ENCODE results near the gene GSTK1.
A peak's percentile ranks its signal among the peaks of the same experiment; 100 is the strongest.

The GSTK1 gene

DNA sequence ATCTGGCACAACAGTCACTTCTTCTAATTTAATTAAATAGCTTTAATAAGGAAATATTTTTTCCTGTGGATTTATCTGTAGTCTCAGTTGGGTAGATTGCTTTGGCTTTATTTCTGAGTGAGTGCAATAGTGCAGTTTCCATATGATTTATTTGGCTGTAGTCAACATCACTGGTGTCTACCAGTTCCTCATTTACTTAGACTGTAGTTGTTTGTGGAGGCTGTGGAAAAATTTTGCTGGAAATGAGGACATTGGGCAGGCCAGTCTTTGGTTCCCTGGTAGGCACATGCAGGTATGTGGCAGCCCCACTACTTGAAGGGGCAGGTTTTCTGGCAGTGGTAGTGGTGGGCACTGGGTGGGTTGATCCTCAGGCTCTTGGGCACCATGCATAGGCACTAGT is 25.9 kb upstream of the GSTK1 start:
- TF ChIP-seq, protein P1, sequence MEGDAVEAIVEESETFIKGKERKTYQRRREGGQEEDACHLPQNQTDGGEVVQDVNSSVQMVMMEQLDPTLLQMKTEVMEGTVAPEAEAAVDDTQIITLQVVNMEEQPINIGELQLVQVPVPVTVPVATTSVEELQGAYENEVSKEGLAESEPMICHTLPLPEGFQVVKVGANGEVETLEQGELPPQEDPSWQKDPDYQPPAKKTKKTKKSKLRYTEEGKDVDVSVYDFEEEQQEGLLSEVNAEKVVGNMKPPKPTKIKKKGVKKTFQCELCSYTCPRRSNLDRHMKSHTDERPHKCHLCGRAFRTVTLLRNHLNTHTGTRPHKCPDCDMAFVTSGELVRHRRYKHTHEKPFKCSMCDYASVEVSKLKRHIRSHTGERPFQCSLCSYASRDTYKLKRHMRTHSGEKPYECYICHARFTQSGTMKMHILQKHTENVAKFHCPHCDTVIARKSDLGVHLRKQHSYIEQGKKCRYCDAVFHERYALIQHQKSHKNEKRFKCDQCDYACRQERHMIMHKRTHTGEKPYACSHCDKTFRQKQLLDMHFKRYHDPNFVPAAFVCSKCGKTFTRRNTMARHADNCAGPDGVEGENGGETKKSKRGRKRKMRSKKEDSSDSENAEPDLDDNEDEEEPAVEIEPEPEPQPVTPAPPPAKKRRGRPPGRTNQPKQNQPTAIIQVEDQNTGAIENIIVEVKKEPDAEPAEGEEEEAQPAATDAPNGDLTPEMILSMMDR (IDR thresholded peaks at IDR 0.05; ENCODE audit: control extremely low read depth, extremely low read depth, low read depth, missing control alignments): no peak
- DNase-seq (ENCODE audit: extremely low spot score): no peak
- ChIA-PET CTCF (interaction anchor here (0.8 kb wide), 1 partner anchor 16 kb away, joined by 3 read pairs; the partner anchor contains the start of gene TAS2R40), POLR2A (no interaction called here)

GRCh38 chr7:143238289-143238980 is 24.8 kb upstream of the GSTK1 start:
- ChIA-PET CTCF (interaction anchor here (0.8 to 6.5 kb wide), 6 partner anchors 8 to 130 kb away, joined by 3 to 103 read pairs (median 6); partner anchors contain the start of gene GSTK1), POLR2A (no interaction called here)
- DNase-seq (ENCODE audit: extremely low spot score): no peak
- TF ChIP-seq, protein P1 (IDR thresholded peaks at IDR 0.05; ENCODE audit: control extremely low read depth, extremely low read depth, low read depth, missing control alignments): no peak

GRCh38 chr7:143239813-143240212 is 23.4 kb upstream of the GSTK1 start:
- no peak for DNase-seq (ENCODE audit: extremely low spot score)
- TF ChIP-seq, protein P1 (IDR thresholded peaks at IDR 0.05; ENCODE audit: control extremely low read depth, extremely low read depth, low read depth, missing control alignments): no peak
- ChIA-PET CTCF (interaction anchor here (0.7 to 6.5 kb wide), 66 partner anchors 8 to 888 kb away, joined by 3 to 103 read pairs (median 5); partner anchors contain the start of genes CASP2, CLCN1, EPHA1 and GSTK1), POLR2A (no interaction called here)

DNA sequence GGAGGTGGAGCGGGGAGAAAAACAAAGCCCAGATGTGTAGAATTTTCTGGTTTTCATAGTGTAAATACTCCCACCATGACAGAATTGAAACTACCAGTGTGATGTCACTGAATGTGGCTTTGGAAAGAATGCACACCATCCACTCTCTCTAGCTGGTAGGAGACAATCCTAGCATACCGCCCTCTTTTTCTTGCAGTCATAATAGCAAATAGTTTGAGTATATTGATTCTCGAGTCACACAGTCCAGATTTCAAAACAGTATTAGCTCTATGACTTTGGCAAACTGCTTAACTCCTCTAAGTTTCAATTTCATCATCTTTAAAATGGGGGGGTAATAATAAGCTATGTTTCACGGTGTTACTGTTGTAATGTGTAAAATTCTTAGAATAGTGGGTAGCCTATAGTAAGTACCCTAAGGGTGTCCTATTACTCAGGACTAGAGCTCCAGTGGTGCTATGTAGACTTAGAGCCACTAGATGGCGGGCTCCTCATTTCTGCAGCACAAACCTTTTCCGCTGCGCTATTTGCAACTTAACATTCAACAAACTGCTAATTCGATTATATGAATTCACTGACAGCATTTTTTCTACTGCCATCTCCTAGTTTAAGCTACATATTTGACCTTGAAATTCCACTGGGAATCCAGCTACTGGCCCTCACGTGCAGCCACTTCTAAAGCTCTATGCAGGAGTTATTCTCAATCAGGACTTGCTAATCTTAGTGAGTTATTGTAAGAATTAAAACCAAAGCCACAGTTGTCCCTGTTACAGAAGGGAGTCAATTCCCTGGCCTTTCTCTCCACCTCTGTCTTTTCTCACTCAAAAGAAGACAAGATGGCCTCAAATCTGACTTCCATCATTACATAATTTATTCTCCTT is 22.7 kb upstream of the GSTK1 start:
- ChIA-PET POLR2A (no interaction called here), CTCF (interaction anchor here (0.6 to 6.5 kb wide), 82 partner anchors 9 to 888 kb away, joined by 3 to 103 read pairs (median 4); partner anchors contain the start of genes CASP2, CLCN1, EPHA1 and GSTK1)
- DNase-seq (ENCODE audit: extremely low spot score): peak; percentile 54
- TF ChIP-seq, protein P1 (IDR thresholded peaks at IDR 0.05; ENCODE audit: control extremely low read depth, extremely low read depth, low read depth, missing control alignments): peak; percentile 77

DNA sequence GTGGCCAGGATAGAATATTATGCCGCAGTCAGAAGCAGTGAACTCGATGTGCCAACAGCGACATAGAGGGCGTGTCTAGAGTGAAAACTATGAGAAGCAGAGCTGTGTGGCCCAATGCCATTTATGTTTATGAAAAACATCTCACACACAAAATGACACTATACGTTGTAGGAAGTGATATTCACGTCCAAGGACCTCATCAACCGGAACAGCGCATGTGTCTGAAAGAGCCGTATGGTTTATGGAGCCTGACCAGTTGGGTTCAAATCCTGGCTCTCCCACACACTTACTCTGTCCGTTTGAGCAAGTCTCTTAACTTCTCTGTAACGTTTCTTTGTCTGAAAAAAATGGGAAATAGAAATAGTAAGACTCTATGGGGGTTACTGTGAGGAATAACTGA is 20.9 kb upstream of the GSTK1 start:
- TF ChIP-seq, protein P1 (IDR thresholded peaks at IDR 0.05; ENCODE audit: control extremely low read depth, extremely low read depth, low read depth, missing control alignments): no peak
- ChIA-PET POLR2A (no interaction called here), CTCF (interaction anchor here (0.7 to 6.5 kb wide), 8 partner anchors 8 to 174 kb away, joined by 3 to 103 read pairs (median 12); partner anchors contain the start of genes CASP2 and GSTK1)
- DNase-seq (ENCODE audit: extremely low spot score): no peak

DNA sequence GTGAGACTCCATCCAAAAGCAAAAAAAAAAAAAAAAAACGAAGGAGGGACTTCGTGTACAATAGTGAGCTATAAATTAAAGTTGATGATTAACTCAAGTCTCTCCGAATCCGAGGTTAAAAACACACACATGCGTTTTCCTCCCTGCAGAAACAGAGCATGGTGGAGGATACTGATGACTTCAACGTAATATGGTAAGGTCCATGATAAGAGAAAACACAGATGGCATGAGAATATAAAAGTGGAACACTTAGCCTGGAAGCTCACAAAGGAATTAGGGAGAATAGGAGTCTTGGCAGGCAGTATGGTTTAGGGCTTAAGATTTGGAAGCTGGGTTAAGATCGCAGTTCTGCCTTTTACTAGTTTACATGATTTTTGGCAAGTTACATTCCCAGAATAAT is 20.1 kb upstream of the GSTK1 start:
- no peak for DNase-seq (ENCODE audit: extremely low spot score)
- TF ChIP-seq, protein P1 (IDR thresholded peaks at IDR 0.05; ENCODE audit: control extremely low read depth, extremely low read depth, low read depth, missing control alignments): no peak
- ChIA-PET POLR2A (interaction anchor here (0.7 kb wide), 1 partner anchor 168 kb away, joined by 4 read pairs; no protein-coding TSS in a partner anchor), CTCF (interaction anchor here (0.7 to 6.5 kb wide), 7 partner anchors 9 to 173 kb away, joined by 3 to 103 read pairs (median 4); partner anchors contain the start of genes CASP2 and GSTK1)

Measured in GM10248 (cell line).